HEK293 (cell line): ENCODE results near the gene WDR64.

Experiments used
- HOXD13 ChIP-seq: sonication (generic); formaldehyde crosslinking; IDR thresholded peaks from 2 replicates; pipeline ENCODE4 v1.8.0; 2022; ENCODE audit warnings: missing genetic modification reagents, borderline replicate concordance
- KLF10 ChIP-seq: fragments of 450-650 bp; IDR thresholded peaks from 2 replicates; pipeline ENCODE4 v1.5.1; 2018; ENCODE audit warnings: missing biosample characterization, mild to moderate bottlenecking, missing genetic modification characterization
- KLF17 ChIP-seq: fragments of 450-650 bp; formaldehyde crosslinking; IDR thresholded peaks from 2 replicates; pipeline ENCODE4 v1.5.1; 2016; ENCODE audit warnings: missing biosample characterization, missing genetic modification characterization
- KLF7 ChIP-seq: fragments of 450-650 bp; formaldehyde crosslinking; IDR thresholded peaks from 2 replicates; pipeline ENCODE4 v1.5.1; 2016; ENCODE audit warnings: missing biosample characterization, missing genetic modification characterization, borderline replicate concordance
- PBX3 ChIP-seq: sonication (generic); formaldehyde crosslinking; IDR thresholded peaks from 2 replicates; pipeline ENCODE4 v1.8.1; 2022; ENCODE audit warnings: mild to moderate bottlenecking, moderate library complexity, missing genetic modification reagents
- REST ChIP-seq: fragments of 450-650 bp; formaldehyde crosslinking; IDR thresholded peaks from 2 replicates; pipeline ENCODE4 v1.5.1; 2016; ENCODE audit warnings: missing biosample characterization, missing genetic modification characterization
- SETDB1 ChIP-seq: IDR thresholded peaks from one replicate; pipeline ENCODE4 v1.6.1; 2017; ENCODE audit warnings: mild to moderate bottlenecking, low read length, moderate library complexity, mixed read lengths; ENCODE audit not compliant: insufficient read length
- TSHZ1 ChIP-seq: fragments of 450-650 bp; formaldehyde crosslinking; IDR thresholded peaks from 2 replicates; pipeline ENCODE4 v1.5.1; 2016; ENCODE audit warnings: missing biosample characterization, missing genetic modification characterization, borderline replicate concordance
- ZBTB26 ChIP-seq: fragments of 450-650 bp; formaldehyde crosslinking; optimal IDR thresholded peaks from 2 replicates; pipeline ENCODE3; 2016; ENCODE audit warnings: missing biosample characterization, mild to moderate bottlenecking, missing genetic modification characterization
- ZBTB48 ChIP-seq: fragments of 450-650 bp; formaldehyde crosslinking; IDR thresholded peaks from 2 replicates; pipeline ENCODE4 v1.5.1; 2016; ENCODE audit warnings: missing biosample characterization, missing genetic modification characterization
- ZBTB8A ChIP-seq: fragments of 450-650 bp; formaldehyde crosslinking; IDR thresholded peaks from 2 replicates; pipeline ENCODE4 v1.5.1; 2016; ENCODE audit warnings: missing biosample characterization, missing genetic modification characterization
- ZNF10 ChIP-seq: fragments of 450-650 bp; formaldehyde crosslinking; IDR thresholded peaks from 2 replicates; pipeline ENCODE4 v1.5.1; 2017; ENCODE audit warnings: missing biosample characterization, missing genetic modification characterization
- ZNF169 ChIP-seq: fragments of 450-650 bp; formaldehyde crosslinking; IDR thresholded peaks from 2 replicates; pipeline ENCODE4 v1.5.1; 2016; ENCODE audit warnings: missing biosample characterization, missing genetic modification characterization
- ZNF18 ChIP-seq: fragments of 450-650 bp; formaldehyde crosslinking; IDR thresholded peaks from 2 replicates; pipeline ENCODE4 v1.5.1; 2016; ENCODE audit warnings: missing biosample characterization, missing genetic modification characterization
- ZNF266 ChIP-seq: fragments of 450-650 bp; formaldehyde crosslinking; IDR thresholded peaks from 2 replicates; pipeline ENCODE4 v1.5.1; 2016; ENCODE audit warnings: missing biosample characterization, missing genetic modification characterization, low read depth
- ZNF324 ChIP-seq: fragments of 450-650 bp; formaldehyde crosslinking; IDR thresholded peaks from 2 replicates; pipeline ENCODE4 v1.5.1; 2016; ENCODE audit warnings: missing biosample characterization, missing genetic modification characterization
- ZNF335 ChIP-seq: fragments of 450-650 bp; formaldehyde crosslinking; conservative IDR thresholded peaks from 2 replicates; pipeline ENCODE4 v1.5.1; 2016; ENCODE audit warnings: missing biosample characterization, missing genetic modification characterization
- ZNF362 ChIP-seq: fragments of 450-650 bp; formaldehyde crosslinking; IDR thresholded peaks from 2 replicates; pipeline ENCODE4 v1.5.1; 2016; ENCODE audit warnings: missing biosample characterization, missing genetic modification characterization
- ZNF501 ChIP-seq: fragments of 450-650 bp; formaldehyde crosslinking; IDR thresholded peaks from 2 replicates; pipeline ENCODE4 v1.5.1; 2016; ENCODE audit warnings: missing biosample characterization, missing genetic modification characterization
- ZNF514 ChIP-seq: fragments of 450-650 bp; formaldehyde crosslinking; IDR thresholded peaks from 2 replicates; pipeline ENCODE4 v1.5.1; 2016; ENCODE audit warnings: missing biosample characterization, missing genetic modification characterization
- ZNF530 ChIP-seq: fragments of 450-650 bp; formaldehyde crosslinking; IDR thresholded peaks from 2 replicates; pipeline ENCODE4 v1.5.1; 2016; ENCODE audit warnings: low read depth, missing biosample characterization, missing genetic modification characterization
- ZNF629 ChIP-seq: fragments of 450-650 bp; formaldehyde crosslinking; IDR thresholded peaks from 2 replicates; pipeline ENCODE4 v1.5.1; 2017; ENCODE audit warnings: missing biosample characterization, missing genetic modification characterization
- ZNF654 ChIP-seq: fragments of 450-650 bp; formaldehyde crosslinking; IDR thresholded peaks from 2 replicates; pipeline ENCODE4 v1.5.1; 2016; ENCODE audit warnings: low read depth, missing biosample characterization, missing genetic modification characterization
- ZNF658 ChIP-seq: fragments of 450-650 bp; formaldehyde crosslinking; IDR thresholded peaks from 2 replicates; pipeline ENCODE4; 2016; ENCODE audit warnings: missing biosample characterization, missing genetic modification characterization
- ZNF670 ChIP-seq: fragments of 450-650 bp; formaldehyde crosslinking; IDR thresholded peaks from 2 replicates; pipeline ENCODE4 v1.5.1; 2016; ENCODE audit warnings: missing biosample characterization, missing genetic modification characterization, low read depth
- ZNF707 ChIP-seq: fragments of 450-650 bp; formaldehyde crosslinking; IDR thresholded peaks from 2 replicates; pipeline ENCODE4 v1.5.1; 2016; ENCODE audit warnings: missing biosample characterization, missing genetic modification characterization
- ZSCAN16 ChIP-seq: fragments of 450-650 bp; formaldehyde crosslinking; IDR thresholded peaks from 2 replicates; pipeline ENCODE4 v1.5.1; 2016; ENCODE audit warnings: missing biosample characterization, missing genetic modification characterization
- ZSCAN30 ChIP-seq: fragments of 450-650 bp; IDR thresholded peaks from 2 replicates; pipeline ENCODE4 v1.5.1; 2018; ENCODE audit warnings: missing biosample characterization, mild to moderate bottlenecking, missing genetic modification characterization, moderate library complexity

WDR64 gene

GRCh38 chr1:241834733-241835377, 182.8 kb downstream of the WDR64 start (continued):
- no peak for TF ChIP-seq ZNF707
- no peak for TF ChIP-seq ZBTB26 (tag by site-specific recombination)
- TF ChIP-seq ZNF530 (tag by site-specific recombination): no peak
- TF ChIP-seq ZBTB48: no peak
- no peak for TF ChIP-seq ZNF514 (tag by site-specific recombination)
- TF ChIP-seq KLF7 (tag by site-specific recombination): no peak
- no peak for TF ChIP-seq ZNF18 (tag by site-specific recombination)
- TF ChIP-seq ZNF324 (tag by site-specific recombination): no peak
- no peak for TF ChIP-seq ZSCAN16 (tag by site-specific recombination)
- TF ChIP-seq ZNF670 (tag by site-specific recombination): no peak
- TF ChIP-seq REST: no peak
- TF ChIP-seq ZNF266 (tag by site-specific recombination): no peak
- no peak for TF ChIP-seq TSHZ1
- no peak for TF ChIP-seq ZNF629
- TF ChIP-seq HOXD13: no peak
- TF ChIP-seq ZNF10 (tag by site-specific recombination): no peak
- TF ChIP-seq ZNF362: peak; percentile 91
- no peak for TF ChIP-seq SETDB1
- peak; percentile 59 for TF ChIP-seq ZNF335 (tag by site-specific recombination)
- TF ChIP-seq ZBTB8A (tag by site-specific recombination): no peak
- no peak for TF ChIP-seq ZNF169 (tag by site-specific recombination)
- no peak for TF ChIP-seq KLF10 (tag by site-specific recombination)
- TF ChIP-seq ZNF654 (tag by site-specific recombination): peak; percentile 67
- TF ChIP-seq ZSCAN30: peak; percentile 20; the same call in 1 of the 2 replicates
- no peak for TF ChIP-seq KLF17
- TF ChIP-seq PBX3 (CRISPR knock-in tag): no peak
- no peak for TF ChIP-seq ZNF658
- no peak for TF ChIP-seq ZNF501 (tag by site-specific recombination)
